HG02943 (cell line): Measurements from ENCODE around the gene HEXIM1.

Source experiments
- ATAC-seq: cut with Tn5 transposase; IDR thresholded peaks from one replicate; pipeline ENCODE4 v1.9.1; 2021; ENCODE audit warnings: mild to moderate bottlenecking, low read depth, moderate library complexity; ENCODE audit not compliant: unreplicated experiment

Gene HEXIM1

GRCh38 chr17:45144199-45145034 lies 3.9 kb upstream of the HEXIM1 start:
- ATAC-seq = no peak

GRCh38 chr17:45145035-45145389 lies 3.3 kb upstream of the HEXIM1 start:
- no peak for ATAC-seq

- no peak for ATAC-seq
Measured at GRCh38 chr17:45146166-45146565, 2.1 kb upstream of the HEXIM1 start.

- ATAC-seq = no peak
Measured at GRCh38 chr17:45146592-45146889, 1.7 kb upstream of the HEXIM1 start.

GRCh38 chr17:45146890-45147580 lies 1.2 kb upstream of the HEXIM1 start:
- peak; percentile 2 for ATAC-seq

- ATAC-seq = peak; percentile 29
Measured at GRCh38 chr17:45147581-45148182, 593 bp upstream of the HEXIM1 start.

GRCh38 chr17:45149037-45149668 lies 878 bp downstream of the HEXIM1 start:
- ATAC-seq = no peak

GRCh38 chr17:45149669-45150664 lies 1.7 kb downstream of the HEXIM1 start:
- no peak for ATAC-seq

GRCh38 chr17:45150911-45151809 lies 2.9 kb downstream of the HEXIM1 start:
- ATAC-seq = no peak

GRCh38 chr17:45155029-45155428 lies 6.8 kb downstream of the HEXIM1 start:
- ATAC-seq = no peak

GRCh38 chr17:45155483-45155882 lies 7.2 kb downstream of the HEXIM1 start:
- ATAC-seq = no peak

- ATAC-seq = no peak
Measured at GRCh38 chr17:45156242-45156641, 8.0 kb downstream of the HEXIM1 start.

GRCh38 chr17:45160447-45161287 lies 12.4 kb downstream of the HEXIM1 start:
- peak; percentile 23 for ATAC-seq

GRCh38 chr17:45161288-45162024 lies 13.2 kb downstream of the HEXIM1 start, which contains the start of gene HEXIM2:
Gene HEXIM2 (plus strand): TSS chr17:45161875. CDS start chr17:45162794, 919 bp downstream.
- peak; percentile 86 for ATAC-seq

GRCh38 chr17:45162025-45162687 lies 13.9 kb downstream of the HEXIM1 start:
- ATAC-seq = no peak

GRCh38 chr17:45164734-45165269 lies 16.5 kb downstream of the HEXIM1 start:
- no peak for ATAC-seq
